ENCODE measurements around the gene SAFB2. TPM values are rescaled to one million over a fixed set of nuclear protein-coding genes. Genes with fewer than 3 reads are reported as not detected.

The SAFB2 gene
- total and polyA plus RNA-seq, 9 of the 15 experiments (the other 6 are each of a cell fraction or from before 2014, with no cell fraction given): 4.5 to 103 (median 47.3) TPM

GRCh38 chr19:5627395-5627904 is 4.9 kb upstream of the SAFB2 start (continued):
- TF ChIP-seq ZNF318 (IDR thresholded peaks at IDR 0.05; ENCODE audit: borderline replicate concordance in 1 of 2, low read depth in 1 of 2) (peak in 1 of 2 experiments; percentile 71; a peak in 2 of 4 replicates), CEBPZ (IDR thresholded peaks at IDR 0.05; ENCODE audit: borderline replicate concordance, low read depth, low read length) (no peak), POLR3G (IDR thresholded peaks at IDR 0.05; ENCODE audit: extremely low read depth, insufficient read length, insufficient replicate concordance) (no peak), POLR2AphosphoS2 (IDR thresholded peaks at IDR 0.05; ENCODE audit: low read length) (no peak), PHF20 (IDR thresholded peaks at IDR 0.05; ENCODE audit: partially characterized antibody) (no peak), COPS2 (conservative IDR thresholded peaks at IDR 0.05) (no peak), JUND (IDR thresholded peaks at IDR 0.05; ENCODE audit: borderline replicate concordance, low read depth, low read length) (peak; percentile 45; the same call in 1 of the 2 replicates), JUND (tag; IDR thresholded peaks at IDR 0.05; ENCODE audit: borderline replicate concordance, low read depth, low read length) (peak; percentile 86; the same call in 2 of the 3 replicates), UBTF (IDR thresholded peaks at IDR 0.05; ENCODE audit: borderline replicate concordance in 1 of 2, low read depth in 2 of 2, low read length in 2 of 2) (no peak), TEAD1 (CRISPR knock-in tag; IDR thresholded peaks at IDR 0.05) (peak in 1 of 2 experiments; percentile 98; a peak in 2 of 4 replicates), BMI1 (IDR thresholded peaks at IDR 0.05; ENCODE audit: low read length) (no peak), IRF2 (CRISPR knock-in tag; IDR thresholded peaks at IDR 0.05) (no peak), ZNF586 (CRISPR knock-in tag; conservative IDR thresholded peaks at IDR 0.05) (no peak), ZKSCAN8 (CRISPR knock-in tag; IDR thresholded peaks at IDR 0.05) (peak; percentile 90; the same call in 1 of the 2 replicates)

All from K562 (cell line).